Duodenal mucosa (tissue), 2 donors: ENCODE measurements around the gene KIAA0232.

Experiments used
- H3K27ac ChIP-seq: one replicate; pipeline ENCODE4 v1.7.0; 2013; ENCODE audit warnings: low read depth, low read length
- H3K27me3 ChIP-seq, 2 donors: one replicate each; pipeline ENCODE4 v1.7.0; 2013; ENCODE audit warnings: low read length in 2 of 2, control low read depth in 1 of 2; ENCODE audit not compliant: insufficient read depth in 2 of 2, control insufficient read depth in 1 of 2
- H3K36me3 ChIP-seq, 2 donors: one replicate each; pipeline ENCODE4 v1.7.0; 2013; ENCODE audit warnings: low read length in 2 of 2, control low read depth in 1 of 2; ENCODE audit not compliant: insufficient read depth in 2 of 2, control insufficient read depth in 1 of 2
- H3K4me1 ChIP-seq, 2 donors: one replicate each; pipeline ENCODE4 v1.7.0; 2013; ENCODE audit warnings: low read length in 2 of 2, control low read depth in 1 of 2; ENCODE audit not compliant: insufficient read depth in 2 of 2, control insufficient read depth in 1 of 2
- H3K4me3 ChIP-seq, 2 donors: one replicate each; pipeline ENCODE4 v1.7.0; 2013; ENCODE audit warnings: low read length in 2 of 2, low read depth in 1 of 2
- H3K9ac ChIP-seq, 2 donors: one replicate each; pipeline ENCODE4 v1.7.0; 2013; ENCODE audit warnings: low read length in 2 of 2, low read depth in 1 of 2
- H3K9me3 ChIP-seq, 2 donors: one replicate each; pipeline ENCODE4 v1.7.0; 2013; ENCODE audit warnings: low read length in 2 of 2, control low read depth in 1 of 2; ENCODE audit not compliant: control insufficient read depth in 1 of 2

KIAA0232 gene

GRCh38 chr4:6914448-6914847 lies 131.9 kb downstream of the KIAA0232 start:
- Histone ChIP-seq H3K4me3 (no peak overlapping the region), H3K4me1 (peaks cover 53 to 61% of the 10 kb centered on the region in 2 donors), H3K27me3 (no peaks in the 10 kb centered on the region), H3K27ac (peak overlapping the region; percentile 17), H3K9ac (no peak overlapping the region), H3K9me3 (no peaks in the 10 kb centered on the region), H3K36me3 (no peaks in the 10 kb centered on the region)

- Histone ChIP-seq H3K27me3 (no peaks in the 10 kb centered on the region), H3K4me3 (no peak overlapping the region), H3K4me1 (peaks cover 57 to 63% of the 10 kb centered on the region in 2 donors), H3K9ac (no peak overlapping the region), H3K27ac (no peak overlapping the region), H3K36me3 (no peaks in the 10 kb centered on the region), H3K9me3 (no peaks in the 10 kb centered on the region)
Observed at GRCh38 chr4:6915041-6916005, 132.8 kb downstream of the KIAA0232 start.

GRCh38 chr4:6916069-6916586 lies 133.6 kb downstream of the KIAA0232 start:
- H3K27ac ChIP-seq, result peak overlapping the region; percentile 68
- peak overlapping the region; percentile 40 to 48 for H3K4me3 ChIP-seq
- H3K36me3 ChIP-seq, result no peaks in the 10 kb centered on the region
- H3K9me3 ChIP-seq, result no peaks in the 10 kb centered on the region
- no peak overlapping the region for H3K9ac ChIP-seq
- H3K4me1 ChIP-seq, result peaks cover 50 to 56% of the 10 kb centered on the region in 2 donors
- H3K27me3 ChIP-seq, result no peaks in the 10 kb centered on the region

GRCh38 chr4:6916587-6917460 lies 134.3 kb downstream of the KIAA0232 start:
- no peaks in the 10 kb centered on the region for H3K9me3 ChIP-seq
- peak overlapping the region; percentile 40 to 48 for H3K4me3 ChIP-seq

GRCh38 chr4:6917461-6918271 lies 135.1 kb downstream of the KIAA0232 start:
- Histone ChIP-seq H3K9ac (peak overlapping the region; percentile 39 to 51), H3K9me3 (no peaks in the 10 kb centered on the region), H3K36me3 (no peaks in the 10 kb centered on the region), H3K27me3 (no peaks in the 10 kb centered on the region), H3K27ac (peak overlapping the region; percentile 85), H3K4me1 (peaks cover 46 to 51% of the 10 kb centered on the region in 2 donors), H3K4me3 (peak overlapping the region; percentile 40 to 48)

More at GRCh38 chr4:6916587-6917460, 134.3 kb downstream of the KIAA0232 start:
- H3K4me1 ChIP-seq, result peaks cover 49 to 51% of the 10 kb centered on the region in 2 donors
- H3K27me3 ChIP-seq, result no peaks in the 10 kb centered on the region
- peak overlapping the region; percentile 68 for H3K27ac ChIP-seq
- H3K9ac ChIP-seq, result peak overlapping the region; percentile 39 to 51
- no peaks in the 10 kb centered on the region for H3K36me3 ChIP-seq

GRCh38 chr4:6918338-6918737 lies 135.8 kb downstream of the KIAA0232 start:
- Histone ChIP-seq H3K27ac (peak overlapping the region; percentile 85), H3K4me1 (peaks cover 44 to 49% of the 10 kb centered on the region in 2 donors), H3K9ac (peak overlapping the region; percentile 36 to 39)

GRCh38 chr4:6920171-6920570 lies 137.6 kb downstream of the KIAA0232 start:
- peaks cover 13 to 20% of the 10 kb centered on the region in 2 donors for H3K36me3 ChIP-seq
- no peak overlapping the region for H3K4me3 ChIP-seq
- no peak overlapping the region for H3K27ac ChIP-seq
- no peaks in the 10 kb centered on the region for H3K27me3 ChIP-seq
- no peaks in the 10 kb centered on the region for H3K9me3 ChIP-seq
- no peak overlapping the region for H3K9ac ChIP-seq
- H3K4me1 ChIP-seq, result peaks cover 39 to 50% of the 10 kb centered on the region in 2 donors

More at GRCh38 chr4:6918338-6918737, 135.8 kb downstream of the KIAA0232 start:
- Histone ChIP-seq H3K27me3 (no peaks in the 10 kb centered on the region), H3K9me3 (no peaks in the 10 kb centered on the region), H3K4me3 (no peak overlapping the region), H3K36me3 (peaks cover 0 to 4% of the 10 kb centered on the region in 2 donors)

- no peaks in the 10 kb centered on the region for H3K27me3 ChIP-seq
- H3K9ac ChIP-seq, result no peak overlapping the region
- peaks cover 13 to 28% of the 10 kb centered on the region in 2 donors for H3K36me3 ChIP-seq
- peaks cover 41 to 49% of the 10 kb centered on the region in 2 donors for H3K4me1 ChIP-seq
- no peak overlapping the region for H3K4me3 ChIP-seq
- no peaks in the 10 kb centered on the region for H3K9me3 ChIP-seq
- no peak overlapping the region for H3K27ac ChIP-seq
Observed at GRCh38 chr4:6923507-6923906, 141.0 kb downstream of the KIAA0232 start.

GRCh38 chr4:6924361-6924779 lies 141.8 kb downstream of the KIAA0232 start:
- H3K36me3 ChIP-seq, result peaks cover 13 to 28% of the 10 kb centered on the region in 2 donors
- no peak overlapping the region for H3K9ac ChIP-seq
- H3K27me3 ChIP-seq, result no peaks in the 10 kb centered on the region
- no peaks in the 10 kb centered on the region for H3K9me3 ChIP-seq
- peaks cover 45 to 49% of the 10 kb centered on the region in 2 donors for H3K4me1 ChIP-seq
- H3K4me3 ChIP-seq, result no peak overlapping the region
- no peak overlapping the region for H3K27ac ChIP-seq
